Measurements from ENCODE around the gene SPATA31A3. TPM values are rescaled to one million over a fixed set of nuclear protein-coding genes. Genes with fewer than 3 reads are reported as not detected.

SPATA31A3 gene
- total RNA-seq: not detected in 2 replicates

DNA sequence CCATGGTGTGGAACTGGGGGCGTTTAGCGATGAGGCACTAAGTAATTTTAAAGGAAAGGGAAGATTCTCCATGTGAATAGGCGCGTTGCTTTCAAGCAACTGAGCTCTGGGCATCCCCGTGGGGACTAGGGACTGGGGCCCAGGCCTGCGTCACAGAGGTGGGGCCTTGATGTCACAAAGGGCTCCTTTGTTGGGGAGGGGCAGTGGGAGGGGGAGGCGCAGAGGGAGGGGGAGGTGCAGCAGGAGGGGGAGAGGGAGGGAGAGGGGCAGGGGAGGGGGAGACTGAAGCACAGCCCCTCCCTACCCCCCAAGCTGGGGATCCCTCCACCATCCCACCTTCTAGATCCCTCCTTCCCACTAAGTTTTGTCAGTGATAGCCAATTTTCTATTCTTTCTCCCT is at the start of gene SPATA31A3:
SPATA31A3 (minus strand) TSS at position 101 of the 400 bp plus-strand sequence; CDS start at position 72, 29 bp downstream.

Other genes with a start within 250 kb of the SPATA31A3 start
- 4.0 and 8.1 TPM in 2 replicates for gene ZNF658, start 91.8 kb downstream of the SPATA31A3 start, total RNA-seq

Measured in smooth muscle cell of the pulmonary artery (primary cell).